Neural cell (in vitro differentiated cells): ENCODE results near the gene LRRC46. TPM values are rescaled to one million over a fixed set of nuclear protein-coding genes. Genes with fewer than 3 reads are reported as not detected.

ENCODE experiments used
- H2AFZ ChIP-seq: fragments of 200-600, 300-800 bp; sonication (generic), shearing (Covaris generic); 2 replicates; pipeline ENCODE4 v1.6.0; 2014; ENCODE audit warnings: low read depth, mild to moderate bottlenecking, antibody characterized with exemption, low read length, moderate library complexity
- H3F3A ChIP-seq: fragments of 200-600 bp; shearing (Covaris generic); 2 replicates; pipeline ENCODE4 v1.6.1; 2016; ENCODE audit warnings: mild to moderate bottlenecking, moderate library complexity, mixed read lengths, antibody characterized with exemption, low read length; ENCODE audit not compliant: insufficient read depth, poor library complexity, severe bottlenecking
- H3K27ac ChIP-seq: fragments of 200-600, 300-800 bp; sonication (generic), shearing (Covaris generic); 2 replicates; pipeline ENCODE4 v1.5.1; 2014; ENCODE audit warnings: mild to moderate bottlenecking, low read length, moderate library complexity
- H3K27me3 ChIP-seq: fragments of 300-800, 200-600 bp; sonication (generic), shearing (Covaris generic); 2 replicates; pipeline ENCODE4 v1.6.0; 2014; ENCODE audit warnings: mild to moderate bottlenecking, low read depth, low read length, moderate library complexity; ENCODE audit not compliant: insufficient read depth
- H3K36me3 ChIP-seq: fragments of 300-800, 200-600 bp; sonication (generic), shearing (Covaris generic); 2 replicates; pipeline ENCODE4 v1.5.1; 2014; ENCODE audit warnings: mild to moderate bottlenecking, antibody characterized with exemption, low read length, moderate library complexity; ENCODE audit not compliant: insufficient read depth
- H3K4me2 ChIP-seq: fragments of 300-800, 200-600 bp; sonication (generic), shearing (Covaris generic); 2 replicates; pipeline ENCODE4 v1.6.0; 2014; ENCODE audit warnings: mild to moderate bottlenecking, low read length
- H3K4me3 ChIP-seq: fragments of 300-800, 200-600 bp; sonication (generic), shearing (Covaris generic); 2 replicates; pipeline ENCODE4 v1.5.1; 2014; ENCODE audit warnings: mild to moderate bottlenecking, low read length, moderate library complexity
- H3K79me2 ChIP-seq: fragments of 200-600 bp; shearing (Covaris generic); replicated peaks from 2 replicates; pipeline ENCODE4 v1.6.0; 2014; ENCODE audit warnings: mild to moderate bottlenecking, low read length, moderate library complexity; ENCODE audit not compliant: insufficient read depth
- H3K9ac ChIP-seq: fragments of 300-800, 200-600 bp; sonication (generic), shearing (Covaris generic); 2 replicates; pipeline ENCODE4 v1.6.1; 2016; ENCODE audit warnings: mild to moderate bottlenecking, low read length, mixed read lengths
- H3K9me2 ChIP-seq: fragments of 200-600 bp; shearing (Covaris generic); 2 replicates; pipeline ENCODE4 v1.6.1; 2016; ENCODE audit warnings: mild to moderate bottlenecking, low read length, mixed read lengths; ENCODE audit not compliant: insufficient read depth
- H3K9me3 ChIP-seq: fragments of 200-600, 300-800 bp; sonication (generic), shearing (Covaris generic); 2 replicates; pipeline ENCODE4 v1.6.1; 2016; ENCODE audit warnings: mild to moderate bottlenecking, mixed run types, low read length, moderate library complexity, mixed read lengths
- H4K20me1 ChIP-seq: fragments of 200-600 bp; shearing (Covaris generic); 2 replicates; pipeline ENCODE4 v1.6.1; 2016; ENCODE audit warnings: mild to moderate bottlenecking, mixed run types; ENCODE audit not compliant: insufficient read depth
- CTCF ChIP-seq: fragments of 450-650 bp; IDR thresholded peaks from 2 replicates; pipeline ENCODE4 v1.5.1; 2014; ENCODE audit warnings: antibody characterized with exemption, mild to moderate bottlenecking, moderate library complexity; ENCODE audit not compliant: poor library complexity, severe bottlenecking
- EP300 ChIP-seq: fragments of 450-650 bp; conservative IDR thresholded peaks from 2 replicates; pipeline ENCODE4 v1.6.1; 2014; ENCODE audit warnings: antibody characterized with exemption, mild to moderate bottlenecking, moderate library complexity; ENCODE audit not compliant: poor library complexity, severe bottlenecking
- MXI1 ChIP-seq: fragments of 450-650 bp; conservative IDR thresholded peaks from 2 replicates; pipeline ENCODE4 v1.6.1; 2014; ENCODE audit warnings: antibody characterized with exemption, mild to moderate bottlenecking; ENCODE audit not compliant: poor library complexity, severe bottlenecking
- POLR2AphosphoS5 ChIP-seq: IDR thresholded peaks from 2 replicates; pipeline ENCODE4 v1.6.1; 2012
- RAD21 ChIP-seq: fragments of 450-650 bp; conservative IDR thresholded peaks from 2 replicates; pipeline ENCODE4 v1.6.1; 2014; ENCODE audit warnings: antibody characterized with exemption, mild to moderate bottlenecking, moderate library complexity
- REST ChIP-seq: IDR thresholded peaks from 2 replicates; pipeline ENCODE4 v1.6.1; 2012; ENCODE audit warnings: borderline replicate concordance
- SMC3 ChIP-seq: fragments of 450-650 bp; conservative IDR thresholded peaks from 2 replicates; pipeline ENCODE4 v1.6.1; 2014; ENCODE audit warnings: antibody characterized with exemption, mild to moderate bottlenecking, moderate library complexity; ENCODE audit not compliant: poor library complexity
- TAF1 ChIP-seq: IDR thresholded peaks from 2 replicates; pipeline ENCODE4 v1.6.1; 2012; ENCODE audit warnings: low read depth
- polyA plus RNA-seq: library from polyadenylated mRNA; depleted of rRNA; stranded (reverse); fragments of >200 nt; gene quantifications from 2 replicates; pipeline ENCODE4 v1.2.3, GENCODE V29; 2014

Gene LRRC46
- polyA plus RNA-seq, 1 donor from 2014 or later: 0.12 TPM

- TF ChIP-seq MXI1 (no peak), CTCF (peak; percentile 9), EP300 (no peak), REST (no peak), RAD21 (no peak), POLR2AphosphoS5 (peak; percentile 86), TAF1 (no peak), SMC3 (no peak)
- Histone ChIP-seq H3K4me2 (no peak overlapping the region), H3K9me2 (no peaks in the 10 kb centered on the region), H3K4me3 (no peak overlapping the region), H4K20me1 (no peaks in the 10 kb centered on the region), H3K27ac (no peak overlapping the region), H3K79me2 (no peaks in the 10 kb centered on the region), H3K27me3 (peaks cover 98% of the 10 kb centered on the region), H3F3A (no peaks in the 10 kb centered on the region), H3K9me3 (no peaks in the 10 kb centered on the region), H3K36me3 (no peaks in the 10 kb centered on the region), H2AFZ (no peak overlapping the region), H3K9ac (no peak overlapping the region)
These were observed 20.9 kb downstream of the LRRC46 start for GRCh38 chr17:47852113-47852949.

GRCh38 chr17:47853616-47854015, 22.1 kb downstream of the LRRC46 start:
- no peaks in the 10 kb centered on the region for H3F3A ChIP-seq
- no peak for TF ChIP-seq EP300
- no peak overlapping the region for H3K4me2 ChIP-seq
- no peaks in the 10 kb centered on the region for H3K36me3 ChIP-seq
- no peak overlapping the region for H2AFZ ChIP-seq
- H3K79me2 ChIP-seq: no peaks in the 10 kb centered on the region
- H3K4me3 ChIP-seq: no peak overlapping the region
- no peaks in the 10 kb centered on the region for H3K9me2 ChIP-seq
- no peak overlapping the region for H3K9ac ChIP-seq
- H3K27me3 ChIP-seq: peaks cover 85% of the 10 kb centered on the region
- H3K27ac ChIP-seq: no peak overlapping the region
- no peaks in the 10 kb centered on the region for H3K9me3 ChIP-seq
- no peaks in the 10 kb centered on the region for H4K20me1 ChIP-seq

- Histone ChIP-seq H3K27me3 (peaks cover 64% of the 10 kb centered on the region), H3K4me2 (no peak overlapping the region), H4K20me1 (no peaks in the 10 kb centered on the region), H3K4me3 (no peak overlapping the region), H3K9me3 (no peaks in the 10 kb centered on the region), H3K9ac (no peak overlapping the region), H3K36me3 (no peaks in the 10 kb centered on the region), H3K79me2 (no peaks in the 10 kb centered on the region), H3F3A (no peaks in the 10 kb centered on the region), H3K27ac (no peak overlapping the region), H3K9me2 (no peaks in the 10 kb centered on the region), H2AFZ (no peak overlapping the region)
- no peak for TF ChIP-seq MXI1
- TF ChIP-seq POLR2AphosphoS5: no peak
- TF ChIP-seq REST: no peak
- TF ChIP-seq CTCF: no peak
These were observed 24.3 kb downstream of the LRRC46 start for GRCh38 chr17:47855737-47856136.
